Mesothelial cell of epicardium (in vitro differentiated cells): ENCODE results near the gene ZDHHC11. TPM values are rescaled to one million over a fixed set of nuclear protein-coding genes. Genes with fewer than 3 reads are reported as not detected.

Experiments
- DNase-seq, 2 experiments: peaks; one replicate each; pipeline ENCODE4 v3.0.0; 2021; ENCODE audit warnings: low spot score in 2 of 2; ENCODE audit not compliant: unreplicated experiment in 2 of 2
- H3K27ac Mint-ChIP-seq: 2 replicates; pipeline ENCODE4 v1.8.0; 2021; ENCODE audit warnings: mixed read lengths
- H3K27me3 Mint-ChIP-seq: 2 replicates; pipeline ENCODE4 v1.8.0; 2021; ENCODE audit warnings: low read depth, mixed read lengths
- H3K36me3 Mint-ChIP-seq: 2 replicates; pipeline ENCODE4 v1.8.0; 2021; ENCODE audit warnings: mixed read lengths
- H3K4me1 Mint-ChIP-seq: 2 replicates; pipeline ENCODE4 v1.8.0; 2021; ENCODE audit warnings: mixed read lengths
- H3K4me3 Mint-ChIP-seq: 2 replicates; pipeline ENCODE4 v1.8.0; 2021; ENCODE audit warnings: mild to moderate bottlenecking, moderate library complexity, mixed read lengths
- H3K9me3 Mint-ChIP-seq: 2 replicates; pipeline ENCODE4 v1.8.0; 2021; ENCODE audit warnings: mixed read lengths
- total RNA-seq: library from RNA; stranded (reverse); gene quantifications from 3 replicates; pipeline ENCODE4 v1.2.1, GENCODE V29; 2021
- TF ChIP-seq, protein P1 (sequence below): fragments of 200-600 bp; sonication (generic); IDR thresholded peaks from one replicate; pipeline ENCODE4 v1.5.0; 2021; ENCODE audit warnings: antibody characterized with exemption; ENCODE audit not compliant: unreplicated experiment

ZDHHC11 gene
- total RNA-seq, 1 donor from 2014 or later: 11.4 TPM

DNA sequence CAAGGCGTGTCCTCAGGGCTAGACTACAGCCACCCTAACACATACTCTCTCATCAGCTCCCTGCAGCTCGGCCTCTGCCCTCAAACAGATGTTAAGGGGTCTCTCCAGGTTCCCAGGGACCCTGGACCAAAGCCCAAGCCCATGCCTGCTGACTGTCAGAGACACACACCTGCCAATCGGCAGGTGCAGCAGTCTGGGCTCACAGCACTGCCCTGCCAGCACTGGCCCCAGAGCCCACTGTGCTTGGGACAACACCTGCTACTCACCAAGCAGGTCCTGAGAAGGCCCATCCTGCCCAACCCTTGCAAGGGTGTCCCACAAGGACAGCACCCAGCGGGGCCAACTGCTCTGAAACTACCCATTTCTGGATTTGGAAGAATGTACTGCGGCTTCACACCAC lies 20.2 kb upstream of the ZDHHC11 start:
- no peaks in the 10 kb centered on the region for H3K4me1 Mint-ChIP-seq
- no peak for DNase-seq
- TF ChIP-seq, protein P1, sequence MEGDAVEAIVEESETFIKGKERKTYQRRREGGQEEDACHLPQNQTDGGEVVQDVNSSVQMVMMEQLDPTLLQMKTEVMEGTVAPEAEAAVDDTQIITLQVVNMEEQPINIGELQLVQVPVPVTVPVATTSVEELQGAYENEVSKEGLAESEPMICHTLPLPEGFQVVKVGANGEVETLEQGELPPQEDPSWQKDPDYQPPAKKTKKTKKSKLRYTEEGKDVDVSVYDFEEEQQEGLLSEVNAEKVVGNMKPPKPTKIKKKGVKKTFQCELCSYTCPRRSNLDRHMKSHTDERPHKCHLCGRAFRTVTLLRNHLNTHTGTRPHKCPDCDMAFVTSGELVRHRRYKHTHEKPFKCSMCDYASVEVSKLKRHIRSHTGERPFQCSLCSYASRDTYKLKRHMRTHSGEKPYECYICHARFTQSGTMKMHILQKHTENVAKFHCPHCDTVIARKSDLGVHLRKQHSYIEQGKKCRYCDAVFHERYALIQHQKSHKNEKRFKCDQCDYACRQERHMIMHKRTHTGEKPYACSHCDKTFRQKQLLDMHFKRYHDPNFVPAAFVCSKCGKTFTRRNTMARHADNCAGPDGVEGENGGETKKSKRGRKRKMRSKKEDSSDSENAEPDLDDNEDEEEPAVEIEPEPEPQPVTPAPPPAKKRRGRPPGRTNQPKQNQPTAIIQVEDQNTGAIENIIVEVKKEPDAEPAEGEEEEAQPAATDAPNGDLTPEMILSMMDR: no peak
- H3K36me3 Mint-ChIP-seq: peaks cover 53% of the 10 kb centered on the region
- H3K27ac Mint-ChIP-seq: no peak overlapping the region
- H3K27me3 Mint-ChIP-seq: no peaks in the 10 kb centered on the region
- no peak overlapping the region for H3K4me3 Mint-ChIP-seq
- no peaks in the 10 kb centered on the region for H3K9me3 Mint-ChIP-seq

DNA sequence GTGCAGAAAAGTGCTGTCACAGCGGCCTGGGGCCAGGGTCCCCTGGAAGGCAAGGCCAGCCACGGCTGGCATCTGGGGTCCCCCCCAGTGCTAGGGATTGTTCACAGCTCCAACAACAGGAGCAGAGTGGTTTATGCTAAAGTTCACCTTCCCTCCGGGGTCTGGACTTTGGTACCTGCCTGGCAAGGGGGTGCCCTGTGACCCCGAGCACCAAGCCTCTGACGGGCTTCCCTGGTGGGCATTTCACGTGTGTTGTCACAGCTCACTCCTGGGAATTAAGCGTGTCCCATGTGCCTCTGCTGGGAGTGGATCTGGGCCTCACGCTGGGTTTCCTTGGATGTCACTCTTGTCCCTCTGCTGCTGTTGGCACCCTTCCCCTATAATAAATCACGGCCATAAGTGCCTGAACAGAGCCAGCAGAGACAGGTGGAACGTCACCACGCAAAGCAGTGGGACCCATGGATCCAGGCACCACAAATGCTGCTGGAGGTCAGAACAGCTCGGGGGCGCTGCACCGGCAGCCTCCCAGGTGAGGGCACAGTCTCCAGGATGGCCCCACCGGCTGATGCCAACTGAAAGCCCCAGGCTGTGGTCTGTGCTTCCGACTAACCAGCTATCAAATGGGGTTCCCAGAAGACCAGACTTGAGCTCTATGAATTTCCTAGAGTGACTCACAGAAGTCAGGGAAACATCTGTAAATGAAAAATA lies 17.8 kb upstream of the ZDHHC11 start:
- H3K9me3 Mint-ChIP-seq: no peaks in the 10 kb centered on the region
- peaks cover 41% of the 10 kb centered on the region for H3K36me3 Mint-ChIP-seq
- H3K27me3 Mint-ChIP-seq: no peaks in the 10 kb centered on the region
- DNase-seq: no peak
- H3K4me3 Mint-ChIP-seq: no peak overlapping the region
- TF ChIP-seq, protein P1: no peak
- H3K4me1 Mint-ChIP-seq: no peaks in the 10 kb centered on the region
- H3K27ac Mint-ChIP-seq: no peak overlapping the region

DNA sequence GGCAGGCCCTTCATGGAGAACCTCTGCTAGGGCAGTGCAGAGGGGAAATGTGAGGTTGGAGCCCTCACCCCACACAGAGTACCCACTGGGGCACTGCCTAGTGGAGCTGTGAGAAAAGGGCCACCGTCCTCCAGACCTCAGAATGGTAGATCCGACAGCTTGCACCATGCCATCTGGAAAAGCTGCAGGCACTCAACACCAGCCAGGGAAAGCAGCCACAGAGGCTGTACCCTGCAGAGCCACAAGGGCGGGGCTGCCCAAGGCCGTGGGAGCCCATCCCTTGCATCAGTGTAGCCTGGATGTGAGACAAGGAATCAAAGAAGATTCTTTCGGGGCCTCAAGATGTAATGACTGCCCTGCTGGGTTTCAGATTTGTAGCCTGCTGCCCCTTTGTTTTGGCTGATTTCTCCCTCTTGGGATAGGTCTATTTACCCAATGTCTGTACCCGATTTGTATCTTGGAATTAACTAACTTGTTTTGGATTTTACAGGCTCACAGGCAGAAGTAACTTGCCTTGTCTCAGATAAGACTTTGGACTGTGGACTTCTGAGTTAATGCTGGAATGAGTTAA lies 16.6 kb upstream of the ZDHHC11 start:
- Mint-ChIP-seq H3K27me3 (no peaks in the 10 kb centered on the region), H3K4me1 (no peaks in the 10 kb centered on the region), H3K36me3 (peaks cover 39% of the 10 kb centered on the region), H3K27ac (no peak overlapping the region), H3K9me3 (no peaks in the 10 kb centered on the region), H3K4me3 (no peak overlapping the region)
- TF ChIP-seq, protein P1: no peak
- DNase-seq: no peak

DNA sequence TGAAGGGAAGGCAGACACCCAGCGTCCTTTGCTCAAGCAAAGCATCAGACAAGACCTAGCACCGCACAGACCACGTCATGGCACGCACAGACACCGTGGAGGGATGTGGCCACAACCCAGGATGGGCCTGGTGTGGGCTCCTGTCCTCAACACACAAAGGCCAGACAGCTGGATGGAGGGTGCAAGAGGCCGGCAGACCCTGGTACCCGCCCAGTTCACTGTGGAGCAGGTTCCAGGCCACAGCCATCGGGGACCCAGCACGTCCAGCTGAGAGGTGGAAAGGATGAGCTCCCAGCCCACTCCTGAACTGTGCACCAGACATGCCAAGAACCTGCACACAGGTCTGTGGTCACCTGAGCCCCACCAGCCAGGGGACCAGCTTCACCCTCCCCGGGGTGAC lies 15.0 kb upstream of the ZDHHC11 start:
- Mint-ChIP-seq H3K27ac (no peak overlapping the region), H3K36me3 (peaks cover 39% of the 10 kb centered on the region)
- TF ChIP-seq, protein P1: no peak

DNA sequence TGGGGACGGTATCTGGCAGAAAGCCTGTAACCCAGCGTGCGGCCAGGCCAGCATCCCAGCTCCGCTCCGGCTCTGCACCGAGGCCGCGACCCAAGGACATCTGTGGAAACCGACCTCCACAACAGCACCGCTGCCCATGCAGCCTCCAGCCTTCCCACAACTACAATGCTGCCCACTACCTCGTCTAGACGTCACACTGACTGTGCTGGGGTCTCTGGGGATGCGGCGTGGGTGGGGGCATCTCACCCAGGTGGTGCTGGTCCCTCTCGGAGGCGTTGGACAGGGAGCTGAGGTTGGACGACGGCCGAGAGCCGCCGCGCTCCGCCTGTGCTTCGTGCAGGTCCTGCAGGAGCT lies 14.4 kb upstream of the ZDHHC11 start:
- H3K4me1 Mint-ChIP-seq: no peaks in the 10 kb centered on the region
- TF ChIP-seq, protein P1: no peak
- no peak for DNase-seq
- H3K36me3 Mint-ChIP-seq: peaks cover 34% of the 10 kb centered on the region
- H3K9me3 Mint-ChIP-seq: no peaks in the 10 kb centered on the region
- H3K27ac Mint-ChIP-seq: no peak overlapping the region
- H3K4me3 Mint-ChIP-seq: no peak overlapping the region
- no peaks in the 10 kb centered on the region for H3K27me3 Mint-ChIP-seq

More for the DNA sequence above, 15.0 kb upstream of the ZDHHC11 start:
- no peaks in the 10 kb centered on the region for H3K9me3 Mint-ChIP-seq
- no peaks in the 10 kb centered on the region for H3K27me3 Mint-ChIP-seq
- DNase-seq: no peak
- H3K4me1 Mint-ChIP-seq: no peaks in the 10 kb centered on the region
- H3K4me3 Mint-ChIP-seq: no peak overlapping the region
